Tibial artery (tissue), 4 donors: ENCODE results near the gene SSBP4.

Experiments
- DNase-seq, 2 donors: peaks; one replicate each; pipeline ENCODE4 v3.0.0-alpha.2; 2019
- H3K27ac ChIP-seq, 2 donors: fragments of 200-600 bp; sonication (generic) in 1 of 2; 1 replicate in 1 of 2; 2 replicates in 1 of 2; pipeline ENCODE4 v1.5.1; 2018 to 2019; ENCODE audit warnings: mild to moderate bottlenecking in 1 of 2
- H3K27me3 ChIP-seq, 2 donors: fragments of 200-600 bp; sonication (generic) in 1 of 2; one replicate each; pipeline versions ENCODE4 v1.5.1 to v1.6.0; 2016 to 2019
- H3K36me3 ChIP-seq, 3 donors: fragments of 200-600 bp; sonication (generic) in 2 of 3; one replicate each; pipeline ENCODE4 v1.5.1; 2016 to 2019; ENCODE audit warnings: mild to moderate bottlenecking in 2 of 3
- H3K4me1 ChIP-seq, 4 donors: fragments of 200-600 bp; sonication (generic) in 2 of 4; 1 replicate in 3 of 4; 2 replicates in 1 of 4; pipeline ENCODE4 v1.5.1; 2016 to 2019
- H3K4me3 ChIP-seq, 2 donors: fragments of 200-600 bp; sonication (generic) in 1 of 2; 1 replicate in 1 of 2; 2 replicates in 1 of 2; pipeline ENCODE4 v1.5.1; 2018 to 2019; ENCODE audit warnings: mild to moderate bottlenecking in 2 of 2
- H3K9me3 ChIP-seq, 3 donors: fragments of 200-600 bp; sonication (generic) in 1 of 3; one replicate each; pipeline ENCODE4 v1.5.1; 2016 to 2019
- CTCF ChIP-seq, 2 experiments: fragments of 200-600 bp in 1 of 2; fragments of 450-650 bp in 1 of 2; IDR thresholded peaks; one replicate each; pipeline ENCODE4 v1.5.1; 2017 to 2019; ENCODE audit warnings: antibody characterized with exemption in 2 of 2, mild to moderate bottlenecking in 1 of 2, moderate library complexity in 1 of 2
- intact Hi-C: fragments of 100-400 bp; cut with DNase I; formaldehyde crosslinking; loops from one replicate; pipeline ENCODE4 v1.15.0; 2023; ENCODE audit warnings: low total_unique reads

SSBP4 gene

DNA sequence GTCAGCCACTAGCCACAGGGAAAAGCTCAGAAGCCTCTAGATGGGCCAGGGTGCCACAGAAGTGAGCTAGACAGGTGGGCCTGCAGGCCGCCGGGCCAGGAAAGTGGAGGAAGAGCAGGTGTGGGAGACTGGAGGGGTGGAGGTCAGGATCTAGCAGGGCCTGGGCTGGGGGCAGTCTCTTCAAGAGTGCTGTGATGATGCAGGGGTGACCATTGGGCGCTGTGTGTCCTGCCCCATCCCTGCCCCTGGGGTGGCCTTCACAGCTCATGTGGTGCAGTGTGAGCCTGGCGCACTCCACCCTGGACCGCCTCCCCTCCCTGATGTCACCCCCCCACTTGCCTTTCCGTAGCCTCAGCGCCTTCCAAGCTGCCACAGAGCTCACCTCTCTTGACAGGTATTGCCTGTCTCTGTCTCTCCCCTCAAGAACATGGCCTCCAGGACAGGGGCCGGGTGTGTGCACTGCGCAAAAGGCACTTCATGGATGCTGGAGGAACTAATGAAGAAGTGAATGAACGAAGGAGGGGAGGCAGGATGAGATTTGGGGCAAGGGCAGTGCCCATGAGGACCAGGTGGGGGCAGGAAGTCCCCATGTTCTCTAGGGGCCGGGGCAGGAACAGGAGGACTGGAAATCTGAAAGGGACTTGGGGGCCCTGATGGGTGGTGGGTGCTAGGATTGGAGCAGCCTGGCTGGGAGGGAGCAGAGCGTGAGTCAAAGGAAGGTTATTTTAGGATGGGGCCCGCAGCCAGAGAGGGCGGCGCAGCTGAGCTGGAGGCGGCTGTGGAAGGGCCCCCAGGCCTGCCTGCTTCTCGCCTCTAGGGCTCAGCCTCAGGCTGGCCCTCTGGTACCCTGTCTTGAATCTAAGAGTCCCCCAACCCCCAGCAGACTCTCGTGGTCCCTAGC, 6.6 kb downstream of the SSBP4 start:
- Histone ChIP-seq H3K36me3 (peaks cover 0 to 12% (median 0%) of the 10 kb centered on the region in 3 donors), H3K27ac (peak overlapping the region; percentile 59 to 82)
- intact Hi-C loops, result no loop called here

GRCh38 chr19:18426416-18426767, 7.2 kb downstream of the SSBP4 start:
- no peak for DNase-seq
- Histone ChIP-seq H3K4me3 (no peak overlapping the region), H3K4me1 (peaks cover 0 to 52% (median 41%) of the 10 kb centered on the region in 4 donors)

More for the DNA sequence above, 6.6 kb downstream of the SSBP4 start:
- DNase-seq, result peak; percentile 70 to 89
- Histone ChIP-seq H3K9me3 (no peaks in the 10 kb centered on the region), H3K27me3 (peaks cover 0 to under 1% of the 10 kb centered on the region in 2 donors), H3K4me3 (no peak overlapping the region), H3K4me1 (peaks cover 2 to 58% (median 46%) of the 10 kb centered on the region in 4 donors)
- TF ChIP-seq CTCF (IDR thresholded peaks at IDR 0.05), result peak; percentile 19 to 24

DNA sequence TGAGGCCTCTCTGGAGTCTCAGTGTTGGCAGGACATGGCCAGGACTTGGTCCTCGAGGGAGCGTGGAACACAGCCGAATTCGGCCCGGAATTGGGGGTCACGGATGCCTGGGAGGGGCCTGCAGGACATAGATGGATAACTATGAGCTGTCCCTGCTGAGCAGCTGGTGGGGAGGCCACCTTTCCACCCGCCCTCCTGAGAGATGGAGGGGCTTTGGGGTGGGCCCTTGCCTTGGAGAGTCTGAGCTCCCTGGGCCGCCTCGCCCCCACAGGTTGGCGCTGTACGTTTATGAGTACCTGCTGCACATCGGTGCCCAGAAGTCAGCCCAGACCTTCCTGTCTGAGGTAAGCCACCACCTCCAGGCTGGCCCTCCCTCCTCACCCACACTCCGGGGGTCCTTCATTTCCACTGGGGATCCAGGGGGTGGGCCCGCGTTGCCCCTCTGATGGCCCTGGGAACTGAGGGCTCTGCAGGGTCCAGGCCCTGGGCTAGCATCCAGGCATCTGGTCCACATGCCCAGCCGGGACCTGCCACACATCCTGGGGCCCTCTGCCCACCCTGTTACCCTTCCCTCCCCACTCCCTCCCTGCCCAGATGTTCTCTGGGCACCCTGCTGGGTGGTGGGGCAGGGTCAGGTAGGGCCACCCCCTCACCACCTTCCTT, 8.0 kb downstream of the SSBP4 start:
- Histone ChIP-seq H3K27ac (peak overlapping the region; percentile 59 to 82), H3K4me1 (peaks cover 0 to 50% (median 38%) of the 10 kb centered on the region in 4 donors), H3K36me3 (peaks cover 0 to 12% (median 0%) of the 10 kb centered on the region in 3 donors), H3K9me3 (no peaks in the 10 kb centered on the region), H3K27me3 (peaks cover 0 to 4% of the 10 kb centered on the region in 2 donors), H3K4me3 (no peak overlapping the region)
- DNase-seq, result peak in 1 of 2 donors; percentile 68
- intact Hi-C loops, result no loop called here
- no peak for TF ChIP-seq CTCF (IDR thresholded peaks at IDR 0.05)

More at GRCh38 chr19:18426416-18426767, 7.2 kb downstream of the SSBP4 start:
- no peak for TF ChIP-seq CTCF (IDR thresholded peaks at IDR 0.05)
- Histone ChIP-seq H3K27me3 (peaks cover 0 to 4% of the 10 kb centered on the region in 2 donors), H3K36me3 (peaks cover 0 to 12% (median 0%) of the 10 kb centered on the region in 3 donors), H3K9me3 (no peaks in the 10 kb centered on the region), H3K27ac (peak overlapping the region; percentile 59 to 82)
- intact Hi-C loops, result no loop called here

DNA sequence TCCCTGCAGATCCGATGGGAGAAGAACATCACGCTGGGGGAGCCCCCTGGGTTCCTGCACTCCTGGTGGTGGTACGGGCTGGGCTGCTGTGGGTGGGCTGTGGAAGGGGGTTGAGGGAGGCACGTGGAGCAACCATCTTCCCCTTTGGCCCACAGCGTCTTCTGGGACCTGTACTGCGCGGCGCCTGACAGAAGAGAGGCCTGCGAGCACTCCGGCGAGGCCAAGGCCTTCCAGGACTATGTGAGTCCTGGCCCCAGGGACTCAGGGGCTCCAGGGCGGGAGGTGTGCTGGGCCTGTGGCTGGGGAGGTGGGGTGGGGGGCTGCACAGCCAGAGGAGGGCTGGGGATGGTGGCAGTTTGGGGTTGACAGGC, 8.5 kb downstream of the SSBP4 start:
- Histone ChIP-seq H3K4me1 (peaks cover 0 to 52% (median 38%) of the 10 kb centered on the region in 4 donors), H3K27me3 (peaks cover 0 to 4% of the 10 kb centered on the region in 2 donors), H3K27ac (peak overlapping the region in 1 of 2 donors; percentile 73), H3K9me3 (no peaks in the 10 kb centered on the region), H3K36me3 (peaks cover 0 to 12% (median 0%) of the 10 kb centered on the region in 3 donors), H3K4me3 (no peak overlapping the region)
- intact Hi-C loops, result no loop called here
- TF ChIP-seq CTCF (IDR thresholded peaks at IDR 0.05), result no peak
- no peak for DNase-seq

GRCh38 chr19:18428173-18428786, 9.1 kb downstream of the SSBP4 start:
- Histone ChIP-seq H3K9me3 (no peaks in the 10 kb centered on the region), H3K27me3 (peaks cover 0 to 6% of the 10 kb centered on the region in 2 donors), H3K4me1 (peaks cover 0 to 57% (median 43%) of the 10 kb centered on the region in 4 donors), H3K4me3 (peak overlapping the region in 1 of 2 donors; percentile 51), H3K27ac (peak overlapping the region; percentile 66 to 73), H3K36me3 (peaks cover 0 to 12% (median 0%) of the 10 kb centered on the region in 3 donors)
- intact Hi-C loops, result no loop called here
- no peak for DNase-seq
- TF ChIP-seq CTCF (IDR thresholded peaks at IDR 0.05), result no peak
